ENCODE measurements around the gene WFIKKN2. TPM values are rescaled to one million over a fixed set of nuclear protein-coding genes. Genes with fewer than 3 reads are reported as not detected.
A peak's percentile ranks its signal among the peaks of the same experiment; 100 is the strongest.

WFIKKN2 gene
- total and polyA plus RNA-seq, 2 of the 8 experiments (the other 6 are each of a cell fraction or from before 2014, with no cell fraction given): 0.07 to 0.30 TPM

DNA sequence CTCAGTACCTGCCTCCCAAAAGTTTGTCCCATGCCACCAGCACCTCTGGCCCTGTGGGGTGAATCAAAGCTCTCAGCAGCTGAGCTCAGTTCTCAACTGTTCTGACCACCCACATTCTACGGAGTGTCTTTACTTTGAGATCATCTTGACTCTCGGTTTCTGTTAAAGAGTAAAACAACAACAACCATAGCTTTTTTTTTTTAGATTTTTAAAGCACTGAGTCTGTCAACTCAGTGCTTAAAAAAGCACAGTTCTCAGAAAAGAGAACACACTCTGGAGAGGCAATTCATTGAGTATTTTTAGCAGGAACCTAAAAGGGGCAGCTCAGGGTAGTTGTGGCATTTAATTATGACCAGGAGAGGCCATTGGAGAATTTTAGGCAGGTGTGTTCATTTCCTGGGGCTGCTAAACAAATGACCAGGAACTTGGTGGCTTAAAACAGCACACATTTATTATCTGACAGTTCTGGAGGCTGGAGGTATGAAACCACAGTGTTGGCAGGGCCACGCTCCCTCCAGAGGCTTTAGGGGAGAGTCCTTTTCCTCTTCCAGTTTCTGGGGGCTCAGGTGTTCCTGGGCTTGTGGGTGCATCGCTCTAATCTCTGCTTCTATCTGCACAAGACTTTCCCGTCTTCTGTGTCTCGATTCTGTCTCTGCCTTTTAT lies 6.7 kb upstream of the WFIKKN2 start:
- Histone ChIP-seq H3K4ac (replicated peaks; ENCODE audit: insufficient read length, low read depth, low read length) (no peak overlapping the region), H4K8ac (ENCODE audit: extremely low read depth, insufficient read depth, low read length) (no peak overlapping the region; the same call in 1 of the 2 replicates), H3K56ac (replicated peaks; ENCODE audit: insufficient read length, low read depth, low read length) (no peak overlapping the region), H3K9me3 (ENCODE audit: insufficient read depth in 2 of 2, low read depth in 1 of 2, low read length in 1 of 2) (no peaks in the 10 kb centered on the region), H3K79me1 (ENCODE audit: low read depth, low read length) (no peaks in the 10 kb centered on the region), H3K4me1 (replicated peaks in 1 of 4; ENCODE audit: control insufficient read depth in 3 of 4, insufficient read depth in 4 of 4, low read length in 3 of 4) (peaks cover 7 to 17% (median 11%) of the 10 kb centered on the region in 4 experiments), H4K20me1 (replicated peaks in 1 of 2; ENCODE audit: control insufficient read depth in 1 of 2, insufficient read depth in 2 of 2, low read length in 2 of 2) (no peaks in the 10 kb centered on the region), H3K23me2 (ENCODE audit: low read depth, low read length) (no peaks in the 10 kb centered on the region), H2BK120ac (replicated peaks; ENCODE audit: low read depth, low read length) (no peak overlapping the region), H2BK15ac (ENCODE audit: low read length) (no peak overlapping the region), H3K9ac (replicated peaks in 1 of 4; ENCODE audit: extremely low read depth in 1 of 4, low read depth in 3 of 4, low read length in 3 of 4) (no peak overlapping the region), H4K5ac (ENCODE audit: insufficient read length, low read depth, low read length) (no peak overlapping the region), H3K18ac (ENCODE audit: extremely low read depth, low read length) (no peak overlapping the region), H2BK20ac (ENCODE audit: low read length) (0 out of 2 replicates have a peak overlapping the region, but pooled peaks have one; percentile 72), H3K27me3 (replicated peaks in 1 of 4; ENCODE audit: control insufficient read depth in 3 of 4, extremely low read depth in 1 of 4, insufficient read depth in 3 of 4, low read length in 3 of 4) (no peaks in the 10 kb centered on the region), H3K23ac (ENCODE audit: insufficient read length) (no peak overlapping the region), H2BK5ac (ENCODE audit: low read depth, low read length) (no peak overlapping the region), H3K4me2 (ENCODE audit: insufficient read depth in 1 of 2, low read depth in 2 of 2, low read length in 2 of 2) (0 out of 4 replicates have a peak overlapping the region, but pooled peaks of 1 of the 2 experiments have one; percentile 45), H3K79me2 (ENCODE audit: control insufficient read depth in 1 of 2, insufficient read depth in 2 of 2, low read length in 2 of 2) (no peaks in the 10 kb centered on the region), H2BK12ac (ENCODE audit: low read depth, low read length) (no peak overlapping the region), H3K36me3 (ENCODE audit: control insufficient read depth in 2 of 4, insufficient read depth in 4 of 4, low read length in 3 of 4) (no peaks in the 10 kb centered on the region), H2AK5ac (ENCODE audit: low read depth, low read length) (no peak overlapping the region), H2AFZ (ENCODE audit: low read length) (peak overlapping the region; percentile 93), H3K4me3 (ENCODE audit: extremely low read depth in 1 of 4, insufficient read depth in 2 of 4, low read depth in 3 of 4, low read length in 4 of 4) (no peak overlapping the region), H4K91ac (replicated peaks; ENCODE audit: insufficient read length, low read length) (no peak overlapping the region), H3K14ac (ENCODE audit: insufficient read length) (no peak overlapping the region), H3K27ac (ENCODE audit: low read depth, low read length) (no peak overlapping the region)
- ChIA-PET CTCF (ENCODE audit: partially characterized antibody) (interaction anchor here (0.6 to 10.5 kb wide), 11 partner anchors 12 to 122 kb away, joined by 3 to 125 read pairs (median 5); no protein-coding TSS in a partner anchor), POLR2A (ENCODE audit: partially characterized antibody) (no interaction called here)
- 90% methylated on average over 6 of the region's 6 CpGs; no CpG with 5 or more reads in 1 of the 2 experiments for WGBS, 2 experiments (ENCODE audit: extremely low coverage in 1 of 2, insufficient coverage in 1 of 2, insufficient read length in 1 of 2, insufficient replicate concordance in 2 of 2, low coverage in 1 of 2, low lambda C conversion rate in 2 of 2, missing lambda C conversion rate in 1 of 2)
- DNase-seq (ENCODE audit: low read depth in 1 of 2, low spot score in 2 of 2) (no peak), FAIRE-seq (no peak)
- TF ChIP-seq, protein P1, sequence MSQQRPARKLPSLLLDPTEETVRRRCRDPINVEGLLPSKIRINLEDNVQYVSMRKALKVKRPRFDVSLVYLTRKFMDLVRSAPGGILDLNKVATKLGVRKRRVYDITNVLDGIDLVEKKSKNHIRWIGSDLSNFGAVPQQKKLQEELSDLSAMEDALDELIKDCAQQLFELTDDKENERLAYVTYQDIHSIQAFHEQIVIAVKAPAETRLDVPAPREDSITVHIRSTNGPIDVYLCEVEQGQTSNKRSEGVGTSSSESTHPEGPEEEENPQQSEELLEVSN (IDR thresholded peaks at IDR 0.05): no peak
- TF ChIP-seq HDAC2 (IDR thresholded peaks at IDR 0.05; ENCODE audit: borderline replicate concordance in 1 of 2, low read depth in 2 of 2, low read length in 2 of 2) (no peak), SIN3A (conservative IDR thresholded peaks at IDR 0.05 in 1 of 2, IDR thresholded peaks at IDR 0.05 in 1 of 2; ENCODE audit: low read depth in 1 of 2, low read length in 2 of 2) (no peak), HDAC6 (IDR thresholded peaks at IDR 0.05; ENCODE audit: low read depth, low read length) (no peak), RAD21 (IDR thresholded peaks at IDR 0.05 in 1 of 2, conservative IDR thresholded peaks at IDR 0.05 in 1 of 2; ENCODE audit: low read depth in 2 of 2, low read length in 2 of 2) (no peak), KDM1A (IDR thresholded peaks at IDR 0.05; ENCODE audit: borderline replicate concordance, low read length) (no peak), JUN (IDR thresholded peaks at IDR 0.05; ENCODE audit: low read depth, low read length) (no peak), TCF12 (IDR thresholded peaks at IDR 0.05; ENCODE audit: low read depth, low read length) (no peak), FOSL1 (IDR thresholded peaks at IDR 0.05; ENCODE audit: insufficient read depth, low read depth, low read length) (no peak), CBX5 (IDR thresholded peaks at IDR 0.05; ENCODE audit: low read depth, low read length) (no peak), POU5F1 (IDR thresholded peaks at IDR 0.05; ENCODE audit: low read depth, low read length) (no peak)

All from H1 (cell line).